A549 (cell line): ENCODE results near the gene RHOT1. TPM values are rescaled to one million over a fixed set of nuclear protein-coding genes. Genes with fewer than 3 reads are reported as not detected.
A peak's percentile ranks its signal among the peaks of the same experiment; 100 is the strongest.

Experiments
- ATAC-seq, 2 experiments: fragments of 200-7000 bp in 1 of 2; fragments of >200 bp in 1 of 2; cut with Nextera tagmentation in 1 of 2; cut with Tn5 transposase in 1 of 2; 3 replicates each; pipeline versions ENCODE4 v1.8.0 to v1.9.1; 2018 to 2020; ENCODE audit warnings: mild to moderate bottlenecking in 1 of 2, moderate library complexity in 1 of 2
- CTCF ChIA-PET: fragments of 300-600 bp; sonication (Branson Sonifier 250); formaldehyde crosslinking; extraction: SDS; loops from one replicate; lab custom pipeline; 2021; ENCODE audit warnings: antibody characterized with exemption, inconsistent platforms; lab: Yijun Ruan, JAX
- POLR2A ChIA-PET: fragments of 350-600 bp; formaldehyde crosslinking; extraction: SDS; loops from one replicate; lab custom pipeline; 2021; ENCODE audit warnings: antibody characterized with exemption, inconsistent platforms; lab: Yijun Ruan, JAX
- DNase-seq, 2 experiments: peaks; one replicate each; pipeline versions ENCODE4 v3.0.0 to v3.0.0-alpha.2; 2011 to 2016; ENCODE audit warnings: low read depth in 1 of 2, low spot score in 1 of 2
- FAIRE-seq: peaks from 2 replicates; lab custom pipeline; 2011; peaks lifted over from hg19 to GRCh38; lab: Jason Lieb, UNC
- H3K27ac ChIP-seq, 2 experiments: fragments of >200 bp; sonication (Bioruptor Twin); formaldehyde crosslinking; 3 replicates each; pipeline ENCODE4 v1.5.1; 2016 to 2017
- H3K4me1 ChIP-seq: fragments of >200 bp; sonication (Bioruptor Twin); formaldehyde crosslinking; 3 replicates; pipeline ENCODE4 v1.6.1; 2016
- H3K4me2 ChIP-seq: fragments of >200 bp; sonication (Bioruptor Twin); formaldehyde crosslinking; 3 replicates; pipeline ENCODE4 v1.6.1; 2016
- H3K4me3 ChIP-seq: fragments of >200 bp; sonication (Bioruptor Twin); formaldehyde crosslinking; 3 replicates; pipeline ENCODE4 v1.5.1; 2016
- H3K9me3 ChIP-seq: fragments of >200 bp; sonication (Bioruptor Twin); formaldehyde crosslinking; 3 replicates; pipeline ENCODE4 v1.6.1; 2016
- ATOH8 ChIP-seq: fragments of 250-450 bp; sonication (Bioruptor Pico); IDR thresholded peaks from 2 replicates; pipeline ENCODE4 v1.5.0; 2020; ENCODE audit warnings: low read depth, mild to moderate bottlenecking, moderate library complexity
- CTCF ChIP-seq: fragments of >200 bp; sonication (Bioruptor Twin); formaldehyde crosslinking; IDR thresholded peaks from 3 replicates; pipeline ENCODE4 v1.5.1; 2016
- E2F6 ChIP-seq: IDR thresholded peaks from 2 replicates; pipeline ENCODE4 v1.6.1; 2012; ENCODE audit warnings: low read depth, borderline replicate concordance
- EHMT2 ChIP-seq: fragments of 200-600 bp; sonication (generic); IDR thresholded peaks from 2 replicates; pipeline ENCODE4 v1.6.1; 2016; ENCODE audit warnings: antibody characterized with exemption, low read depth, mild to moderate bottlenecking, moderate library complexity
- FOSB ChIP-seq: fragments of 250-450 bp; sonication (Bioruptor Pico); IDR thresholded peaks from 2 replicates; pipeline ENCODE4 v1.5.0; 2020; ENCODE audit warnings: mild to moderate bottlenecking, moderate library complexity
- FOSL2 ChIP-seq, 2 experiments: fragments of 450-650 bp in 1 of 2; fragments of >200 bp in 1 of 2; sonication (Bioruptor Twin) in 1 of 2; formaldehyde crosslinking; IDR thresholded peaks; 2 replicates each; pipeline versions ENCODE4 v1.5.0 to v1.6.1; 2016 to 2020; ENCODE audit warnings: mild to moderate bottlenecking in 1 of 2, moderate library complexity in 1 of 2
- FOXS1 ChIP-seq: fragments of 250-450 bp; sonication (Bioruptor Pico); IDR thresholded peaks from 2 replicates; pipeline ENCODE4 v1.5.0; 2020; ENCODE audit warnings: mild to moderate bottlenecking, moderate library complexity
- HOXA7 ChIP-seq: fragments of 250-450 bp; sonication (Bioruptor Pico); IDR thresholded peaks from 2 replicates; pipeline ENCODE4 v1.5.0; 2020; ENCODE audit warnings: mild to moderate bottlenecking, moderate library complexity
- JUN ChIP-seq, 2 experiments: fragments of >200 bp; sonication (Bioruptor Twin); formaldehyde crosslinking; IDR thresholded peaks; 2 replicates in 1 of 2; 3 replicates in 1 of 2; pipeline ENCODE4 v1.6.1; 2016 to 2017
- JUNB ChIP-seq: fragments of >200 bp; sonication (Bioruptor Twin); formaldehyde crosslinking; IDR thresholded peaks from 2 replicates; pipeline ENCODE4 v1.6.1; 2016
- KDM5A ChIP-seq: fragments of 200-600 bp; sonication (generic); IDR thresholded peaks from 2 replicates; pipeline ENCODE4 v1.6.1; 2016; ENCODE audit warnings: antibody characterized with exemption, mild to moderate bottlenecking
- MAFK ChIP-seq: fragments of 450-650 bp; IDR thresholded peaks from 2 replicates; pipeline ENCODE4 v1.6.1; 2014; ENCODE audit not compliant: partially characterized antibody
- MAX ChIP-seq: IDR thresholded peaks from 2 replicates; pipeline ENCODE4 v1.6.1; 2012
- MAZ ChIP-seq: fragments of 150-350 bp; IDR thresholded peaks from 2 replicates; pipeline ENCODE4 v1.6.1; 2014; ENCODE audit warnings: antibody characterized with exemption, low read depth, low read length, borderline replicate concordance
- POLR2A ChIP-seq: IDR thresholded peaks from 2 replicates; pipeline ENCODE4 v1.6.1; 2012; ENCODE audit warnings: mild to moderate bottlenecking, low read length
- RAD21 ChIP-seq, 2 experiments: fragments of >200 bp in 1 of 2; sonication (Bioruptor Twin) in 1 of 2; formaldehyde crosslinking in 1 of 2; IDR thresholded peaks in 1 of 2; conservative IDR thresholded peaks in 1 of 2; 2 replicates in 1 of 2; 3 replicates in 1 of 2; pipeline ENCODE4 v1.6.1; 2012 to 2018; ENCODE audit warnings: inconsistent platforms in 1 of 2
- RNF2 ChIP-seq: fragments of 200-600 bp; sonication (generic); IDR thresholded peaks from 2 replicates; pipeline ENCODE4 v1.6.1; 2016; ENCODE audit warnings: low read depth, mild to moderate bottlenecking, antibody characterized with exemption, moderate library complexity, borderline replicate concordance
- SMC3 ChIP-seq: fragments of >200 bp; sonication (Bioruptor Twin); formaldehyde crosslinking; IDR thresholded peaks from 3 replicates; pipeline ENCODE4 v1.6.1; 2018; ENCODE audit warnings: inconsistent platforms
- ZNF302 ChIP-seq: fragments of 250-450 bp; sonication (Bioruptor Pico); IDR thresholded peaks from 2 replicates; pipeline ENCODE4 v1.9.0; 2021; ENCODE audit warnings: inconsistent platforms, mild to moderate bottlenecking, moderate library complexity
- ZSCAN20 ChIP-seq: fragments of 250-450 bp; sonication (Bioruptor Pico); IDR thresholded peaks from 2 replicates; pipeline ENCODE4 v1.8.0; 2022; ENCODE audit warnings: mild to moderate bottlenecking, moderate library complexity
- WGBS: methylation state at CpG from one replicate; pipeline ENCODE4 v1.1.6; 2017; ENCODE audit errors: missing lambda C conversion rate; 5-methylcytosine and 5-hydroxymethylcytosine counted together
- polyA plus RNA-seq, 4 experiments: library from polyadenylated mRNA; depleted of rRNA in 3 of 4; stranded (reverse); fragments of >200 nt; fragmentation: RNase III in 1 of 4; extraction: RNeasy Plus Mini Kit Qiagen cat#74134 plus additional on column Dnase treatment in 1 of 4; gene quantifications; 2 replicates in 3 of 4; 3 replicates in 1 of 4; pipeline ENCODE4 v1.2.3, GENCODE V29; 2011 to 2017
- TF ChIP-seq, protein P1 (sequence below): fragments of 150-350 bp; IDR thresholded peaks from 2 replicates; pipeline ENCODE4 v1.6.1; 2014; ENCODE audit warnings: low read depth, mild to moderate bottlenecking, low read length
- TF ChIP-seq, protein P2 (sequence below): fragments of >200 bp; sonication (Bioruptor Twin); formaldehyde crosslinking; IDR thresholded peaks from 3 replicates; pipeline ENCODE4 v1.6.1; 2016

RHOT1 gene
- polyA plus RNA-seq, 2 of the 4 experiments (the other 2 are of a cell fraction) = 26.6 to 109 TPM

DNA sequence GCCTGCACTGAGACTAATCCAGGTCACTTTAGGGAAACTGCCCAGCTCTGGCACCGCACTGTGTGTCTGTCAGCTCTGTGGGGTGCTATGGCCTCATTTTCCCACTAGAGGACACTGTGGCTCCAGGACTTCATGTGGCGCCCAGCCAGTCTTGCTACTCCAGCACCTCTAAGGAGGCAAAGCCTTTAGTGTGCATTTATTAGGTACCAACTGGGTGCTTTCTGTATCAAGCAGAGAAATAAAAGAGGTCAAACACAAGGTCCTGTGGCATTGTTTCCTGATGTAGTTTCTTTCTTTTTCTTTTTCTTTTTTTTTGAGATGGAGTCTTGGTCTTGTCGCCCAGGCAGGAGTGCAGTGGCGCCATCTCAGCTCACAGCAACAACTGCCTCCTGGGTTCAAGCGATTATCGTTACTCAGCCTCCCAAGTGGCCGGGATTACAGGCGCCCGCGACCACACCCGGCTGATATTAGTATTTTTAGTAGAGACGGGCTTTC lies 110.9 kb downstream of the RHOT1 start:
- Histone ChIP-seq H3K4me3 (no peak overlapping the region), H3K9me3 (no peaks in the 10 kb centered on the region), H3K4me2 (no peak overlapping the region), H3K4me1 (no peaks in the 10 kb centered on the region), H3K27ac (no peak overlapping the region)
- ChIA-PET CTCF (interaction anchor here (0.6 to 13.7 kb wide), 39 partner anchors 8 to 245 kb away, joined by 3 to 259 read pairs (median 5); no protein-coding TSS in a partner anchor), POLR2A (interaction anchor here (0.7 kb wide), 2 partner anchors 7 to 12 kb away, joined by 7 to 11 read pairs; no protein-coding TSS in a partner anchor)
- TF ChIP-seq EHMT2 = no peak
- TF ChIP-seq RAD21 (conservative IDR thresholded peaks at IDR 0.05 in 1 of 2, IDR thresholded peaks at IDR 0.05 in 1 of 2) = peak; percentile 98 to 100
- TF ChIP-seq POLR2A = no peak
- peak; percentile 99 for TF ChIP-seq CTCF
- TF ChIP-seq ZSCAN20 = no peak
- no peak for TF ChIP-seq FOXS1
- no peak for TF ChIP-seq FOSB (CRISPR knock-in tag)
- no peak for TF ChIP-seq ZNF302
- no peak for TF ChIP-seq E2F6
- TF ChIP-seq MAFK = no peak
- no peak for TF ChIP-seq MAZ
- TF ChIP-seq MAX = peak; percentile 40; the same call in 1 of the 2 replicates
- no peak for TF ChIP-seq KDM5A
- TF ChIP-seq SMC3 = peak; percentile 98
- WGBS = 36% methylated on average over 12 of the region's 12 CpGs
- DNase-seq (peak; percentile 80 to 84), FAIRE-seq (peak; percentile 76), ATAC-seq (peak; percentile 98)

- H3K4me3 ChIP-seq = no peak overlapping the region
- WGBS = 82% methylated on average over 9 of the region's 9 CpGs
- ChIA-PET POLR2A (no interaction called here), CTCF (interaction anchor here (0.7 to 13.7 kb wide), 5 partner anchors 9 to 63 kb away, joined by 3 to 259 read pairs (median 3); no protein-coding TSS in a partner anchor)
- no peak for DNase-seq
- peaks cover 16% of the 10 kb centered on the region for H3K4me1 ChIP-seq
- no peak overlapping the region for H3K27ac ChIP-seq
- FAIRE-seq = no peak
- H3K4me2 ChIP-seq = no peak overlapping the region
- no peaks in the 10 kb centered on the region for H3K9me3 ChIP-seq
- ATAC-seq = no peak
- TF ChIP-seq FOSL2 (IDR thresholded peaks at IDR 0.05) = no peak
- no peak for TF ChIP-seq FOSL2 (CRISPR knock-in tag; IDR thresholded peaks at IDR 0.05)
- TF ChIP-seq MAFK = no peak
- TF ChIP-seq, protein P1, sequence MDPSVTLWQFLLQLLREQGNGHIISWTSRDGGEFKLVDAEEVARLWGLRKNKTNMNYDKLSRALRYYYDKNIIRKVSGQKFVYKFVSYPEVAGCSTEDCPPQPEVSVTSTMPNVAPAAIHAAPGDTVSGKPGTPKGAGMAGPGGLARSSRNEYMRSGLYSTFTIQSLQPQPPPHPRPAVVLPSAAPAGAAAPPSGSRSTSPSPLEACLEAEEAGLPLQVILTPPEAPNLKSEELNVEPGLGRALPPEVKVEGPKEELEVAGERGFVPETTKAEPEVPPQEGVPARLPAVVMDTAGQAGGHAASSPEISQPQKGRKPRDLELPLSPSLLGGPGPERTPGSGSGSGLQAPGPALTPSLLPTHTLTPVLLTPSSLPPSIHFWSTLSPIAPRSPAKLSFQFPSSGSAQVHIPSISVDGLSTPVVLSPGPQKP = no peak
- TF ChIP-seq HOXA7 (CRISPR knock-in tag) = no peak
- no peak for TF ChIP-seq ATOH8 (CRISPR knock-in tag)
- TF ChIP-seq JUN (IDR thresholded peaks at IDR 0.05) = no peak
- no peak for TF ChIP-seq POLR2A
- TF ChIP-seq, protein P2, sequence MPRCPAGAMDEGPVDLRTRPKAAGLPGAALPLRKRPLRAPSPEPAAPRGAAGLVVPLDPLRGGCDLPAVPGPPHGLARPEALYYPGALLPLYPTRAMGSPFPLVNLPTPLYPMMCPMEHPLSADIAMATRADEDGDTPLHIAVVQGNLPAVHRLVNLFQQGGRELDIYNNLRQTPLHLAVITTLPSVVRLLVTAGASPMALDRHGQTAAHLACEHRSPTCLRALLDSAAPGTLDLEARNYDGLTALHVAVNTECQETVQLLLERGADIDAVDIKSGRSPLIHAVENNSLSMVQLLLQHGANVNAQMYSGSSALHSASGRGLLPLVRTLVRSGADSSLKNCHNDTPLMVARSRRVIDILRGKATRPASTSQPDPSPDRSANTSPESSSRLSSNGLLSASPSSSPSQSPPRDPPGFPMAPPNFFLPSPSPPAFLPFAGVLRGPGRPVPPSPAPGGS = no peak
- TF ChIP-seq JUNB = no peak
- TF ChIP-seq RNF2 = no peak
- TF ChIP-seq MAZ = no peak
Measured at GRCh38 chr17:32256012-32256700, 113.9 kb downstream of the RHOT1 start.
